ENCODE results near the gene MTREX.

The MTREX gene

GRCh38 chr5:55385846-55386245, 78.1 kb downstream of the MTREX start:
- no peak for DNase-seq

GRCh38 chr5:55386356-55386755, 78.6 kb downstream of the MTREX start:
- no peak for DNase-seq

GRCh38 chr5:55387865-55388264, 80.1 kb downstream of the MTREX start:
- no peak for DNase-seq

GRCh38 chr5:55391707-55392106, 83.9 kb downstream of the MTREX start:
- DNase-seq: no peak

GRCh38 chr5:55392669-55393068, 84.9 kb downstream of the MTREX start:
- no peak for DNase-seq

GRCh38 chr5:55393501-55394175, 85.8 kb downstream of the MTREX start:
- DNase-seq: no peak

GRCh38 chr5:55402199-55402598, 94.4 kb downstream of the MTREX start:
- no peak for DNase-seq

- DNase-seq: no peak
Measured at GRCh38 chr5:55406292-55406691, 98.5 kb downstream of the MTREX start.

- DNase-seq: peak; percentile 24
Measured at GRCh38 chr5:55407059-55407684, 99.4 kb downstream of the MTREX start.

- no peak for DNase-seq
Measured at GRCh38 chr5:55407984-55408383, 100.2 kb downstream of the MTREX start.

GRCh38 chr5:55409775-55410174, 102.0 kb downstream of the MTREX start:
- DNase-seq: no peak

GRCh38 chr5:55410845-55411244, 103.1 kb downstream of the MTREX start:
- DNase-seq: no peak

- DNase-seq: no peak
Measured at GRCh38 chr5:55411876-55412275, 104.1 kb downstream of the MTREX start.

- DNase-seq: no peak
Measured at GRCh38 chr5:55413644-55414043, 105.9 kb downstream of the MTREX start.

- DNase-seq: no peak
Measured at GRCh38 chr5:55415071-55415470, 107.3 kb downstream of the MTREX start.

- no peak for DNase-seq
Measured at GRCh38 chr5:55416306-55416705, 108.5 kb downstream of the MTREX start.

GRCh38 chr5:55418994-55419968, 111.5 kb downstream of the MTREX start:
- no peak for DNase-seq

- DNase-seq: peak; percentile 91
Measured at GRCh38 chr5:55421074-55421529, 113.3 kb downstream of the MTREX start.

- DNase-seq: no peak
Measured at GRCh38 chr5:55426455-55426854, 118.7 kb downstream of the MTREX start.

GRCh38 chr5:55427157-55427556, 119.4 kb downstream of the MTREX start:
- no peak for DNase-seq

- DNase-seq: no peak
Measured at GRCh38 chr5:55429221-55429612, 121.4 kb downstream of the MTREX start.

GRCh38 chr5:55429613-55430253, 121.9 kb downstream of the MTREX start:
- no peak for DNase-seq

- no peak for DNase-seq
Measured at GRCh38 chr5:55432549-55432948, 124.8 kb downstream of the MTREX start.
